HCT116 (cell line): ENCODE data around the gene ELL2.

Experiments used
- CBX3 ChIP-seq: IDR thresholded peaks from 2 replicates; pipeline ENCODE4 v1.6.1; 2012; ENCODE audit warnings: low read depth
- EZH2phosphoT487 ChIP-seq: fragments of 200-600 bp; IDR thresholded peaks from 2 replicates; pipeline ENCODE4 v1.6.1; 2018; ENCODE audit warnings: antibody characterized with exemption, borderline replicate concordance
- POLR2A ChIP-seq: IDR thresholded peaks from 2 replicates; pipeline ENCODE4 v1.7.0; 2011; ENCODE audit warnings: borderline replicate concordance; ENCODE audit not compliant: insufficient read depth, insufficient read length; ENCODE audit errors: extremely low read depth

- TF ChIP-seq POLR2A (no peak), CBX3 (no peak), EZH2phosphoT487 (no peak)
These were observed 14.1 kb upstream of the ELL2 start for GRCh38 chr5:95975703-95976102.
